IPS-18c (cell line): Measurements from ENCODE around the gene PXDN.
"Not testable (repeated sequence)": the region's sequence is repeated elsewhere in the genome, so short reads cannot be mapped to it uniquely, and the experiment has no call there.

Experiments
- H3K4me3 ChIP-seq: 2 replicates; pipeline ENCODE4 v1.7.0; 2013; ENCODE audit warnings: low read depth, mild to moderate bottlenecking, low read length, moderate library complexity; ENCODE audit not compliant: insufficient read depth
- H3K9me3 ChIP-seq: one replicate; pipeline ENCODE4 v1.6.1; 2013; ENCODE audit warnings: mild to moderate bottlenecking, low read length, moderate library complexity; ENCODE audit not compliant: control insufficient read depth, insufficient read depth

PXDN gene

DNA sequence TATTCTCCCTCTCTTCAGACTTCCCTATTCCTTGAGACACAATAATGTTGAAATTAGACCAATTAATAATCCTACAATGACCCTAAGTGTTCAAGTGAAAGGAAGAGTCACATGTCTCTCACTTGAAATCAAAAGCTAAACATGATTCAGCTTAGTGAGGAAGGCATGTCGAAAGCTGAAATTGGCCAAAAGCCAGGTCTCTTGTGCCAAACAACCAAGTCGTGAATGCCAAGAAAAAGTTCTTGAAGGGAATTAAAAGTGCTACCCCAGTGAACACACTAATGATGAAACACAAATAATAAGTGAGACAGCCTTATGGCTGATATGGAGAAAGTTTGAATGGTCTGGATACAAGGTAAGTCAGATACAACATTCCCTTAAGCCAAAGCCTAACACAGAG lies 115.4 kb downstream of the PXDN start:
- H3K4me3 ChIP-seq, result no peak overlapping the region
- H3K9me3 ChIP-seq, result no peaks in the 10 kb centered on the region

DNA sequence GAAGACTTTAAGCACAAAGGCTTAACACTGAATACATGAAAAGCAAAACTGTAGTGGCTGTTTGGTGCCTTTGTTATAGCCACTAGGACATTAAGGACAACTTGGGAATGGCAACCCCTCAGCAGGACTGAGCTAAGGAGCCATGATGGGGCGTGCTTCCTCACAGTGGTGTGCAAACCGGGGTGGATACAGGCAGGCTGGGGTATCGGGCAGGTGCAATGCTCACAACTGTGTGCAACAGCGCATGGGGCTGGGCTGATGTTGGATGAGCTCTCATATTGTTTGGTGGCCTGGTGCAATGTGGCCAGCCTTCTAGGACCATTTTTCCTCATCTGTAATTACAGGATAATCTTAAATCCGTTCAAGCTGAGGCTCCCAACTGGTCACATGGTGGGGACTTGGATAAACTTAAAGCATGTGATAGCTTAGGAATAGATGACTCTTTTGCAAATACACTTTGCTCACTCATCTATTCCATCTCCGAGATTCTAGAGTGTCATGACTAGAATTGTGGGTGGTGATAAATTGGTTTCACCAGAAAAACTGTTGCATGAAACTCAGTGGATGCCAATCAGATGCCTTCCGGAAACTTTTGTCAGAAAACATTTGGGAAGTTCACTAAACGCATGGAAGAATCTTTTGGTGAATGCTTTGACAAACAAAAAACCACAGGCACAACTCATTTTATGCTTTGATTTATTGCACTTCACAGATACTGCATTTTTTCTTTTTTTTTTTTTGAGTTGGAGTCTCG lies 116.5 kb downstream of the PXDN start:
- no peak overlapping the region for H3K4me3 ChIP-seq

DNA sequence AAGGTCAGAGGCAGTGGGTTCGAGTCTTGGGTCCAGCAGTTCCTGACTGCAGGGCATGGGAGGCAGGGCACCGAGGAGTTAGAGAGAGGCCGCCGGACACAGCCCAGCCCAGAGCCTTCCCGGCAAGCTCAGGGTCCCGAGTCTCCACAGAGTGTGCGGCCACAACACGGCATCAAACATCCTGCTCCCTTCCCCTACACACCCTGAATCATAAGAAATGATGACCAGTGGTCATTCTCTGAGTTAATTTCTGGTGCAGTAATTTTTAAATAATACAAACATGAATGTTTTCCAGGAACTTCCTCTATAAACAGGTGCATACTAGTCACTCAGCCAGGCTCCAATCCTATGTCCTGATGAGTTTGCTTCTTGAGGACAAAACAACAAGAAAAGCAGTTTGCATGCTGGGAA lies 118.0 kb downstream of the PXDN start:
- Histone ChIP-seq H3K4me3 (no peak overlapping the region), H3K9me3 (no peaks in the 10 kb centered on the region)

More for the DNA sequence above, 116.5 kb downstream of the PXDN start:
- H3K9me3 ChIP-seq, result no peaks in the 10 kb centered on the region

DNA sequence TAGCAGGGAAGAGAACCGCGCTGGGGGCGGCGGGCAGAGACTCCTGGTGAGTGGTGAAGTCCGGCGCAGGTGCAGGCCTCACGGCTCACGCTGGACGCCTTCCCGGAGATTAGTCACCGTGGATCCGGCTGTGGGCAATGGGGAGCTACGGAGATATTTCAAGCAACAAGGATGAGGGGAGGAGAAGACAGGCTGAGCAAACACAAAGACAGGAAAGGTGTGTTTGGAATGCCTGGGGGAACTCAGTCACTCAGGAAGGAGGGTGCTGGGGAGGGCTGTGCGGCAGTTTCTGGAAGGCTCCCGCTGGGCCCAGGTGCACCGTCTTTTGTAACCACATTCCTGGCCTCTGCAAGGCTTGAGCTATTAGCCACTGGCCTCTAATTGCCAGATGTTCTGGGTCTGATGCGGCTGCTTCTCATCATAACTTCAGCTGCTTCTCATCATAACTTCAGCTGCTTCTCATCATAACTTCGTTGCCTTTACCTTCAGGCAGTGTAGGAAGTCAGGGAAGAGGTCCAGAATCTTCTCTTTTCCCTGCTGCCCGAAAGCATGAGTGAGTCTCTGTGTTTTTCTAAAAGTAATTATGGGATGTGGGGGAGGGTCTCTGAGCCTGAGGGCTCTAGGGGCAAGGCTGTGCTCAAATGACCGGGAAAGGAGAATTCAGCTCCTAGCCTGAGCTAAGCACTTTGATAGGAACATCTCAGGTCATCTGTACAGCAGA lies 118.9 kb downstream of the PXDN start:
- no peaks in the 10 kb centered on the region for H3K9me3 ChIP-seq
- peak overlapping the region; percentile 36; the same call in 1 of the 2 replicates for H3K4me3 ChIP-seq

DNA sequence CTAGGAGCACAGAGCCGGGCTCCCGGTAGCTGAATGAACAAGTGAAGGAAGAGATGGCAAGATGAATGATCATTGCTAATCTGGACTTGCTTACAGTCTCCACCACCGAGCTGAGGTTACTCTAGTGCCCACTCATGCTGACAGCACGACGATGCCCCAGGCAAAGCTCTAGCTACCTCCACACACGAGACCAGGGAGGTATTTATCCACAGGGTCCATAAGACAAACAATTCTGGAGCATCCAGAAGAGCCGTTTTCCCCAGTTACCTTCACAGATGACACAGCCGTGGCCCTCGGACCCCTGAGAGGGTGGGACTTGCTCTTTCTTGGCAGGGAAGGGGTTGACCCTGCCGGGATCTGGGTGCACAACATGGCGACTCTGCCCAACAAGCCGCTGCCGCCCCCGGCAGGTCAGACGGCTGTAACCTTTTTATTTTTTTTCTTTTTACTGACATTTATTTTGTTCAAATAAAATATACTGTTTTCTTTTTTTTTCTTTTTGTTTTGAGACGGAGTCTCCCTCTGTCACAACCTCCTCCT lies 120.3 kb downstream of the PXDN start:
- Histone ChIP-seq H3K4me3 (no peak overlapping the region), H3K9me3 (no peaks in the 10 kb centered on the region)

DNA sequence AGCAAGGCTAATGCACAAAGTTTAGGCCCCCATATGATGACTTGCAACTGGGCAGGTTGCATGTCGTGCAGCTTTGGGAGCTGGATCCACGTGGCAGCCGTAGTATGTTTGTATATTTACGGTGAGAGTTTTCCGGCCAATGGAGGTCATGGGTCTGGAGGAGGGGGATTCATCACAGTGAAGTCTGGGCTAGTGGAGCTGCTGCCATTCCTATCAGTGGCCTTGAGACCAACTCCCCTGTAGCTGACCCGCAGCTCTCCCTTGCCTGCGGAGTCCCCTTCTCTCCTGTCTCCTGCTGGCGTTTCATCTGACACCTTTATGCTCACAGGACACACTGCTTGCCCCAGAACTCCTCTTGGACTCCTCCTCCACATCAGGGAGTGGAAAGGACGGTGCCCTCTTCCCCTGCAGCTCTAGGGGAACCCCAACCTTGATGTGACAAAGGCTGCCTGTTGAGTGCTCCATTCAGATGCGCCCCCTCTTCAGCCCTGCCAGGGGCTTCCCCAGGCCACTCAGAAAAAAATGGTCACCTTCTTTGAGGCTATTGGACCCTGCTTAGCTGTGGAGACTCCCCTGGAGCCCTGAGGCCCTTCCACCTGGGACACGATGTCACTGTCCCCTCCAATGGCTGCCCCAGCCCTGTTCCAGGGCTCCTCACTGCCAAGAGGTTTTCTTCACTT lies 121.7 kb downstream of the PXDN start:
- Histone ChIP-seq H3K4me3 (no peak overlapping the region), H3K9me3 (no peaks in the 10 kb centered on the region)

DNA sequence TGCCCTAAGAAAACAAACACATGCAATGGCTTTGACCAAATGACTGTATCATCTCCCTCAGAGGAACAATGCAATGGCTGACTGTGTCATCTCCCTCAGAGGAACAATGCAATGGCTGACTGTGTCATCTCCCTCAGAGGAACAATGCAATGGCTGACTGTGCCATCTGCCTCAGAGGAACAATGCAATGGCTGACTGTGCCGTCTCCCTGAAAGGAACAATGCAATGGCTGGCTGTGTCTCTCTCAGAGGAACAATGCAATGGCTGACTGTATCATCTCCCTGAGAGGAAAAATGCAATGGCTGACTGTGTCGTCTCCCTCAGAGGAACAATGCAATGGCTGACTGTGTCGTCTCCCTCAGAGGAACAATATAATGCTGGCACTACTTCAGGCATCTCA lies 122.3 kb downstream of the PXDN start:
- H3K9me3 ChIP-seq, H3K4me3 ChIP-seq: not testable (repeated sequence)

DNA sequence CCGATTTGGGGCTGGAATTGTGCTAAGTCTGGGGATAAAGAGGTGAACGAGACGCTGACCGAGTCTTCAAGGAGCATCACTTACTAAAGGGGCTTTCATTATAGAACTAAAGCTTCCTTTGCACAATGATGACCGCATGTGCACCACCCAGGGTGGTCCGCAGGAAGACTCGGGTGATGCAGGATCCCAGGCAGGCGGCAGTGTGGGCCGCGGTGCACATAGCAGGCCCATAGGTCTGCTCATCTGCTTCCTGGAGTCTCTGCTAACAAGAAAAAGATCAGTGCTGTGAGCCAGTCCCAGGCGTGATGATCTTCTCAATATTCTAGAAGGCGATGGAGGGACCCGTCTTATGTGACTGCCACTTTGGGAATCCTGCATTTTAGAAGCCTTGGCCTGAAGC lies 122.8 kb downstream of the PXDN start:
- Histone ChIP-seq H3K4me3 (no peak overlapping the region), H3K9me3 (peaks cover 2% of the 10 kb centered on the region)

DNA sequence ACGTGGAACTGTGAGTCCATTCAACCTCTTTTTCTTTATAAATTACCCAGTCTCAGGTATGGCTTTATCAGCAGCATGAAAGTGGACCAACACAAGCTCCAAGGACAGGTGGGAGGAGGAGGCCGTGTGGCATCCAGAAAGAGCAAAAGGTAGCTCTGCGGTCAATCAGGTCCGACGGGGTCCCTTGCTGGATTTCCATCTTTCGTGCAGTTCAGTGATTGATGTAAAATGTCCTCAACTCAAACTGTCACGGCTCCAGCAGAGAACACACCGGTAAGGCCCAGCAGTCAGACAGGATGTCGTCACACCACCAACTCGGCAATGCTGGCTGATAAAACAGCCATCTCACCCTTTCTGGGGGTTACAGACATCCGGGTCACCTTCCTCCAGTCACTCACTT lies 123.3 kb downstream of the PXDN start:
- H3K9me3 ChIP-seq, result peaks cover 2% of the 10 kb centered on the region
- H3K4me3 ChIP-seq, result no peak overlapping the region

DNA sequence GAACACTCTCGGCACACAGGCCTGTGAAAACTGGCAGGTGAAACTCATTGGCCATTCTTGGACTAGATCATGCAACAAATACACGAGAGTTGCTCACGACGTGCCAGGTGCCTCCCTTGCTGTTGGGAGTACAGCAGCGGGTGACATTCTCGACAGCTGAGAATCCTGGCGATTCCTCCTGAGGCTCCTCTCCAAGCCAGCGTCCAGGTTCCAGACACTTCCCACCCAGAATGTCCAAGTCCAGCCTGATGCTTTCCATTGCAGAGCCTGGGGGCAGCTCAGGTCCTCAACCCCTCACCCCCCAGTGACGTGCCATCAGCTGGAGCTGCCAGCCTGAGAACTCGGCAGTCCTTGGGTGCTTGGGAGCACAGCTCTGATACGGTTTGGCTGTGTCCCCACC lies 124.2 kb downstream of the PXDN start:
- H3K4me3 ChIP-seq, result no peak overlapping the region
- H3K9me3 ChIP-seq, result peaks cover 2% of the 10 kb centered on the region

DNA sequence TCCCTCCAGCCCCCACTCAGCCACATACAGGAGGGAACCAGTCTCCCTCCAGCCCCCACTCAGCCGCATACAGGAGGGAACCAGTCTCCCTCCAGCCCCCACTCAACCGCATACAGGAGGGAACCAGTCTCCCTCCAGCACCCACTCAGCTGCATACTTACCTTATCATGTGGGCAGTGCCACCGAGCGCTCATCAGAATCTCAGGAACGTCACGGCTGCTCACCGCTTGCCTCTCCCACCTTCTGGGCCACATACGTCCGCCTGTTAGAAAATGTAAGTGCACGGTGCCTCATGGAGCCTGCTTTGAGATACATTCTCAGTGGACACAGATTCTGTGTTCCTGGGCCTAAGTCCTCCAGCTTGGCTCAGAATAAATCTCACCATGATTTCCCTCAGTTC lies 124.8 kb downstream of the PXDN start:
- Histone ChIP-seq H3K4me3 (no peak overlapping the region), H3K9me3 (peaks cover 2% of the 10 kb centered on the region)

DNA sequence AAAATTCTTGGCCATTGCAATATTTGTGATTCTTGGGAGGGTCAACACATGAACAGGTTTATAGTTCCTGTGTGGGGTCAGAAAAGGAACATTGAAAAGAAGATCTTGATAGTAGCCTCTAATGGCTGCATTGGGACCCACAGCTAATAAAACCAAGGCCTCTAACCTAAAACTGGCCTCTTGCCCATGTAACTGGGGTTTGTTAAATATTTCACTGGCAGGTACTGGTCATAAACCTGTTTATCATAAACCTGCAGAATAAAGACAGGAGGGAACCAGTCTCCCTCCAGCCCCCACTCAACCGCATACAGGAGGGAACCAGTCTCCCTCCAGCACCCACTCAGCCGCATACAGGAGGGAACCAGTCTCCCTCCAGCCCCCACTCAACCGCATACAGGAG lies 125.3 kb downstream of the PXDN start:
- Histone ChIP-seq H3K9me3 (peaks cover 2% of the 10 kb centered on the region), H3K4me3 (no peak overlapping the region)

DNA sequence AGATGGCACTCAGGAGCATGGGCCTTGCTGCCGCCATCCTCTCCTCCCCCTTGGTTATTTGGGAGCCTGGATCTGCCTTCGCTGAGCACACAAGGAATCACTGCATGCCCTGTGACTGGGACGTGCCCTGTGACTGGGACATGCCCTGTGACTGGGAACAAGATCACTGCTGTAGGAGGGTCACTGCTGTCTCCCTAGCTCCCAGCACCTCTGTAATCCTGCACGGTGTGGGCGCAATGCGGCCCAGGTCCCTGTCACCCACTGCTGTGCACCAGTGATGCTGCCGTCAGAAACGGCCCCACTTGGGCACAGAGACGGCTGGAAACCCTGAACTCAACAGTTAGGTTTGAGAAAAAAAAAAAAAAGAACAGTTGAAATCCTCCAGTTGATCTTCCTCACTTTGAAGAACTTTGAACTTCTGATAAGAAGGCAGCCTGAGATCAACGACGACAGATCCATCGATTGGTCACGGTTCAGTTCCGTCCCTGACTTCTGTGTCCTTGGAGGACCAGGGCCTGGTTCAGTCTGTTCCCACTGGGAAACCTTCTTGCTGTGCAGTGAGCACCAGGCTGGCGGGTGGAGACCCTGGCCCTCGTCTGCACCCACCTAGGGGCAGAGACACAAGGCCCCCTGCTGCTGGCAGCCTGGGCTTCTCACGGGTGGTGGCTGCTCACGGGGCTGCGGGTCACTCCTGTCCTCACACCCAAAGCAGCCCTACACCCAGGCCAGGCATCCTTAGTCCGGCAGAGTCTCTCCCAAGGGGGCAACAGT lies 125.9 kb downstream of the PXDN start:
- Histone ChIP-seq H3K4me3 (no peak overlapping the region), H3K9me3 (peaks cover 2% of the 10 kb centered on the region)

DNA sequence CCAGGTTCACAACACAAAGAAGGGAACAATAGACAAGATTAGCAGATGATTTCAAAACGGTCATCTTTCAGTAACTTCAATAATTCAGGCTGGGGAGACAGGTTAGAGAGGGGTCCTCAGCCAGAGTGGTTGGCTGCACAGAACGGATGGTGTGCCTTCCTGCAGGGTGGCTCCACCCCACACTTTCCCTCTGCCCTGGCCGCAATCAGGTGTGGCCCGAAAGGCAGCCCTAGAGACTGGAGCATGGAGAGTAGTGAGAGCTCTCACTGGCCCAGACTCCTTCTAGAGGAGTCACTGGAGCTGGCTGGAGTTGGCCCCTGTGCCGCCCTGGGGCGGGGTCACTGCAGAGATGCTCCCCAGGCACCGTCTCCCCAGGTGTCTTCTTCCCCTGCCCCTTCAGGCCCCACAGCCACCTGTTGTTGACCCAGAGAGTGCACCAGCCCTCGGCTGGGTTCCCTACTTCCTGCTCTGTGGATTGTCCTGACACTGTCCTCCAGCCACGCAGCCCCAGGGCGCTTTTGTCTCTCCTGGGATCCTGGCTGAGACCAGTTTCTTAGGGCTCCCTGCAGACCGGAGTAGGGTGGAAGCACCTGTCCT lies 126.8 kb downstream of the PXDN start:
- Histone ChIP-seq H3K9me3 (peaks cover 2% of the 10 kb centered on the region), H3K4me3 (no peak overlapping the region)

DNA sequence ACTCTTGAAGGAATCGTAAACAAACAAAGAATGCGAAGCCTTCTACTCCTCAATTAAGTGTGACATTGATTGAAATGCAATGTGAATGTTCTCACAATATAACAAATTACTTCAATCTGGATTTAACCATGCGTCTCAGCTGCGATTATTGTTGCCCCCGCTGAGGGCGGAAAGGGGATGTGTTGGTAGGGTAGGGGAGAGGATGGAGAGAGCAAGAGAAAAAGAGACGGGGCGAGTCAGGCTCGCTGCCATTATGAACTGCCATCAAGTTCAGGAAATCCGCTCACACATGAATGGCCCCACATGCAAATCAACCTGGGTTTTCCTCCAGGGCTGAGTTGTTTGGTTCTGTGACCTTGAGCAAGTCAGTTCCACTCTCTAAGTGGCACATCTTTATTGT lies 129.8 kb downstream of the PXDN start:
- Histone ChIP-seq H3K9me3 (peaks cover 2% of the 10 kb centered on the region), H3K4me3 (no peak overlapping the region)

DNA sequence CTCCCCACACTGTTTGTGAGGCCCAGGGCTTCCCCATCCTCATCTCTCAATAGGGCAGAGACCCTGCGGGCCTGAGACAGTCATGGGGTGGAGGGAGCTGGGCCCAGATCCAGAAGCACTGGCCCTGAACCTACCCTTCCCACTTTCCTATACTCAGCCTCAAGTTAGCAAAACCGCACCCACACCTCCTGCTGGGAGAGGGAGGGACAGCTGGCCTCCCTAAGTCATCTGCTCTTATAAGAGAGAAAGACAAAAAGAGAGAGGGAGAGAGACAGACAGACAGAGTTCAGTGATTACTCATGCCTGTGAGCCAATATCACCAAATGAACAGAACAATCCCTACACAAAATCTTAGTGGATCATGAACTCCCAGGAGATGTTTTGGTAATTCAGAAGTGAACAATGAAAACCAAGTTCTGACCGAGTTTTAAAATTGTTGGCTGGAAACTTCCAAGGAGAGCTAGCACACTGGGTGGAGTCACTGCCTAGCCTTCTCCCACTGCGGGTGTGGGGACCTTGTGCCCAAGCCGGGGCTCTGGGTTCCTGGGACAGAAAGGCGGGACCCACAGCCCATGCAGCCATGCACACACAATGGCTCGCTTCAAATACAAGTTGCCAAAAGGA lies 130.5 kb downstream of the PXDN start:
- H3K4me3 ChIP-seq, result no peak overlapping the region

More for the DNA sequence above, 130.5 kb downstream of the PXDN start:
- peaks cover 2% of the 10 kb centered on the region for H3K9me3 ChIP-seq
